Germinal center (tissue), 1 donor: ENCODE measurements around the gene FRMPD4.

Experiments
- DNase-seq: peaks from one replicate; pipeline ENCODE4 v3.0.0; 2012; ENCODE audit warnings: mixed read lengths, low spot score

The FRMPD4 gene

DNA sequence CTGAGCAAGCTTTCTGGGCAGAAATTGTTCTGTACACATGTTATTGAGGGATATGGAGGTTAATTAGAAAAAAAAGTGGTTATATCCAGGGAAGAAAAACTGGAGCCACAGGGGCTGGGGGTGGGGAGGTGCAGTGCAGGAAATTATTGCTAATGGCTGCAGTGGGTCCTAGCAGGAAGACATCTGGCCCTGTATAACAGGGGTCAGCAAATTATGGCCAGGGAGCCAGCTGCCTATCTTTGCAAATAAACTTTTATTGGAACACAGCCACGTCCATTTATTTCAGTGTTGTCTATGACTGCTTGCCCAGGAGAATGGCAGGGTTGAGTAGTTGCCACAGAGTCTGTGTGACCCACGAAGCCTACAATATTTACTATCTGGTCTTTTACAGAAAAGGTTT, 629.6 kb downstream of the FRMPD4 start:
- no peak for DNase-seq

GRCh38 chrX:12768491-12768890, 630.2 kb downstream of the FRMPD4 start:
- DNase-seq, result no peak

- no peak for DNase-seq
Observed at GRCh38 chrX:12770440-12770839, 632.2 kb downstream of the FRMPD4 start.

GRCh38 chrX:12771445-12772069, 633.3 kb downstream of the FRMPD4 start:
- DNase-seq, result peak; percentile 62
